Nephron (organoid): ENCODE data around the gene RABEP2.

Source experiments
- H3K27ac Mint-ChIP-seq, 3 experiments: 2 replicates each; pipeline ENCODE4 v1.8.0; 2020; ENCODE audit warnings: mixed read lengths in 3 of 3, mild to moderate bottlenecking in 2 of 3, moderate library complexity in 1 of 3
- H3K27me3 Mint-ChIP-seq: 2 replicates; pipeline ENCODE4 v1.8.0; 2021; ENCODE audit warnings: low read depth, mild to moderate bottlenecking, moderate library complexity, mixed read lengths
- H3K36me3 Mint-ChIP-seq: 2 replicates; pipeline ENCODE4 v1.8.0; 2020; ENCODE audit warnings: low read depth, mixed read lengths
- H3K4me1 Mint-ChIP-seq: 2 replicates; pipeline ENCODE4 v1.8.0; 2020; ENCODE audit warnings: mixed read lengths
- H3K4me3 Mint-ChIP-seq, 3 experiments: 2 replicates each; pipeline ENCODE4 v1.8.0; 2020; ENCODE audit warnings: mild to moderate bottlenecking in 3 of 3, mixed read lengths in 3 of 3, moderate library complexity in 2 of 3
- H3K9me3 Mint-ChIP-seq: 2 replicates; pipeline ENCODE4 v1.8.0; 2020; ENCODE audit warnings: mixed read lengths
- CTCF ChIP-seq, 3 experiments: fragments of 200-600 bp; sonication (generic); IDR thresholded peaks; one replicate each; pipeline ENCODE4 v1.5.0; 2021; ENCODE audit warnings: antibody characterized with exemption in 3 of 3; ENCODE audit not compliant: unreplicated experiment in 3 of 3

Gene RABEP2

GRCh38 chr16:28880955-28881354, 44.1 kb downstream of the RABEP2 start:
- Mint-ChIP-seq H3K9me3 (no peaks in the 10 kb centered on the region), H3K4me3 (peak overlapping the region; percentile 89 to 91 (median 89)), H3K36me3 (no peaks in the 10 kb centered on the region), H3K4me1 (peaks cover 57% of the 10 kb centered on the region), H3K27me3 (no peaks in the 10 kb centered on the region), H3K27ac (peak overlapping the region; percentile 14 to 89 (median 59))
- no peak for TF ChIP-seq CTCF (IDR thresholded peaks at IDR 0.05; ENCODE audit: unreplicated experiment in 3 of 3)

GRCh38 chr16:28880589-28880915, 44.5 kb downstream of the RABEP2 start:
- Mint-ChIP-seq H3K9me3 (no peaks in the 10 kb centered on the region), H3K4me3 (peak overlapping the region; percentile 89 to 91 (median 89)), H3K27me3 (no peaks in the 10 kb centered on the region), H3K36me3 (no peaks in the 10 kb centered on the region), H3K4me1 (peaks cover 61% of the 10 kb centered on the region), H3K27ac (peak overlapping the region; percentile 14 to 89 (median 59))
- no peak for TF ChIP-seq CTCF (IDR thresholded peaks at IDR 0.05; ENCODE audit: unreplicated experiment in 3 of 3)

- H3K4me1 Mint-ChIP-seq, result peaks cover 66% of the 10 kb centered on the region
- H3K36me3 Mint-ChIP-seq, result peaks cover 3% of the 10 kb centered on the region
- peak overlapping the region; percentile 14 to 89 (median 59) for H3K27ac Mint-ChIP-seq
- H3K4me3 Mint-ChIP-seq, result peak overlapping the region; percentile 89 to 91 (median 89)
- H3K27me3 Mint-ChIP-seq, result no peaks in the 10 kb centered on the region
- no peaks in the 10 kb centered on the region for H3K9me3 Mint-ChIP-seq
- TF ChIP-seq CTCF (IDR thresholded peaks at IDR 0.05; ENCODE audit: unreplicated experiment in 3 of 3), result peak in 1 of 3 experiments; percentile 19
Observed at GRCh38 chr16:28879841-28880588, 45.0 kb downstream of the RABEP2 start.

GRCh38 chr16:28879261-28879840, 45.7 kb downstream of the RABEP2 start:
- Mint-ChIP-seq H3K9me3 (no peaks in the 10 kb centered on the region), H3K4me1 (peaks cover 68% of the 10 kb centered on the region), H3K27ac (peak overlapping the region; percentile 37 to 60 (median 49)), H3K36me3 (peaks cover 3% of the 10 kb centered on the region), H3K4me3 (peak overlapping the region; percentile 89 to 91 (median 89)), H3K27me3 (no peaks in the 10 kb centered on the region)
- TF ChIP-seq CTCF (IDR thresholded peaks at IDR 0.05; ENCODE audit: unreplicated experiment in 3 of 3), result no peak

- peaks cover 9% of the 10 kb centered on the region for H3K36me3 Mint-ChIP-seq
- H3K27ac Mint-ChIP-seq, result peak within 1 kb of the TSS; percentile 78 to 83 (median 80)
- H3K9me3 Mint-ChIP-seq, result no peaks in the 10 kb centered on the region
- no peaks in the 10 kb centered on the region for H3K27me3 Mint-ChIP-seq
- no peak for TF ChIP-seq CTCF (IDR thresholded peaks at IDR 0.05; ENCODE audit: unreplicated experiment in 3 of 3)
- H3K4me1 Mint-ChIP-seq, result peaks cover 60% of the 10 kb centered on the region
- peak within 1 kb of the TSS; percentile 89 to 91 (median 89) for H3K4me3 Mint-ChIP-seq
Observed at GRCh38 chr16:28878083-28878926, 46.7 kb downstream of the RABEP2 start, which contains the start of gene ATP2A1. TSS of gene ATP2A1 (plus strand) at chr16:28878488. CDS start at chr16:28878672, 184 bp downstream.
